NT2/D1 (cell line): Measurements from ENCODE around the gene SCARB1.

Source experiments
- DNase-seq: peaks from one replicate; pipeline ENCODE4 v3.0.0-alpha.2; 2011; ENCODE audit warnings: low read depth, low spot score
- H3K27me3 ChIP-seq: 2 replicates; pipeline ENCODE4 v1.6.0; 2011; ENCODE audit warnings: mild to moderate bottlenecking; ENCODE audit not compliant: insufficient read length, insufficient read depth
- H3K36me3 ChIP-seq: 2 replicates; pipeline ENCODE4 v1.6.1; 2011; ENCODE audit warnings: mild to moderate bottlenecking, low read length, mixed read lengths; ENCODE audit not compliant: insufficient read depth, insufficient read length
- H3K4me1 ChIP-seq: 2 replicates; pipeline ENCODE4 v1.5.1; 2011; ENCODE audit not compliant: insufficient read depth, insufficient read length
- H3K4me3 ChIP-seq: 2 replicates; pipeline ENCODE4 v1.5.1; 2011; ENCODE audit warnings: low read depth; ENCODE audit not compliant: insufficient read length
- H3K9ac ChIP-seq: 2 replicates; pipeline ENCODE4 v1.6.0; 2011; ENCODE audit warnings: low read depth; ENCODE audit not compliant: insufficient read length
- H3K9me3 ChIP-seq: 2 replicates; pipeline ENCODE4 v1.5.1; 2011; ENCODE audit warnings: mild to moderate bottlenecking, low read length; ENCODE audit not compliant: insufficient read depth
- SUZ12 ChIP-seq: IDR thresholded peaks from 2 replicates; pipeline ENCODE4 v1.6.1; 2011; ENCODE audit not compliant: insufficient read length, insufficient read depth; ENCODE audit errors: extremely low read depth
- YY1 ChIP-seq: IDR thresholded peaks from 2 replicates; pipeline ENCODE4 v1.6.1; 2011; ENCODE audit not compliant: insufficient read length, insufficient read depth
- ZNF274 ChIP-seq: IDR thresholded peaks from 2 replicates; pipeline ENCODE4 v1.6.1; 2011; ENCODE audit warnings: mild to moderate bottlenecking, low read depth, low read length

The SCARB1 gene

GRCh38 chr12:124853781-124854636 lies 9.7 kb downstream of the SCARB1 start:
- Histone ChIP-seq H3K36me3 (peaks cover 43% of the 10 kb centered on the region), H3K4me1 (peaks cover 7% of the 10 kb centered on the region)
- DNase-seq: no peak

GRCh38 chr12:124852911-124853427 lies 10.7 kb downstream of the SCARB1 start:
- Histone ChIP-seq H3K4me1 (peaks cover 6% of the 10 kb centered on the region), H3K9ac (no peak overlapping the region), H3K27me3 (no peaks in the 10 kb centered on the region), H3K4me3 (no peak overlapping the region), H3K9me3 (no peaks in the 10 kb centered on the region), H3K36me3 (peaks cover 41% of the 10 kb centered on the region)
- no peak for DNase-seq
- TF ChIP-seq SUZ12 (no peak), ZNF274 (no peak), YY1 (no peak)

More at GRCh38 chr12:124853781-124854636, 9.7 kb downstream of the SCARB1 start:
- Histone ChIP-seq H3K9ac (no peak overlapping the region), H3K27me3 (no peaks in the 10 kb centered on the region), H3K4me3 (no peak overlapping the region), H3K9me3 (no peaks in the 10 kb centered on the region)
- TF ChIP-seq ZNF274 (no peak), SUZ12 (no peak), YY1 (no peak)

GRCh38 chr12:124852329-124852831 lies 11.3 kb downstream of the SCARB1 start:
- TF ChIP-seq ZNF274 (no peak), SUZ12 (no peak), YY1 (no peak)
- Histone ChIP-seq H3K27me3 (no peaks in the 10 kb centered on the region), H3K9me3 (no peaks in the 10 kb centered on the region), H3K9ac (no peak overlapping the region), H3K4me3 (no peak overlapping the region), H3K36me3 (peaks cover 39% of the 10 kb centered on the region), H3K4me1 (peaks cover 4% of the 10 kb centered on the region)
- no peak for DNase-seq

- no peaks in the 10 kb centered on the region for H3K9me3 ChIP-seq
- no peaks in the 10 kb centered on the region for H3K27me3 ChIP-seq
- peaks cover 32% of the 10 kb centered on the region for H3K36me3 ChIP-seq
- H3K4me1 ChIP-seq: peaks cover 4% of the 10 kb centered on the region
- TF ChIP-seq ZNF274: no peak
- TF ChIP-seq YY1: no peak
- TF ChIP-seq SUZ12: no peak
- DNase-seq: no peak
- H3K4me3 ChIP-seq: no peak overlapping the region
- H3K9ac ChIP-seq: no peak overlapping the region
Observed at GRCh38 chr12:124851342-124851741, 12.3 kb downstream of the SCARB1 start.

DNA sequence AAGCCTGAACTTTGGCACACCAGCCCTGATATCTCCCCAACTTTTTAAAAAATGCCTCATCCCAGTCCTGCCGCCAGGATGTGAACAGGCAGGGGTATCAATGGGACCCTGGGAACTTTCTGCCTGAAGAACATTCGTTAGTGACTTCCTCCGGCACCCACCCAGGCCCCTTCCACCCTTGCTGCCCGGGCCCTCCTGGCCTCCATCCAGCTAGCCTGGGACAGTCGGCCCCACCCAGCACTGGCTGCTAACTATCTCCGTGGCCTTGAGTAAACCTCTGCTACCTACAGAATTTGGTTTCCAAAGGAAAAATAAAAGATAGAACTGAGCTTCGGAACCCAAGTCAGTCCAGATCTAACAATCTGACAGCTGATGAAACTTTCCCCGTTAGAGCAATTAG lies 14.3 kb downstream of the SCARB1 start:
- TF ChIP-seq YY1 (no peak), ZNF274 (no peak), SUZ12 (no peak)
- Histone ChIP-seq H3K9ac (no peak overlapping the region), H3K4me3 (no peak overlapping the region), H3K27me3 (no peaks in the 10 kb centered on the region), H3K36me3 (peaks cover 22% of the 10 kb centered on the region), H3K4me1 (no peaks in the 10 kb centered on the region), H3K9me3 (no peaks in the 10 kb centered on the region)
- no peak for DNase-seq

DNA sequence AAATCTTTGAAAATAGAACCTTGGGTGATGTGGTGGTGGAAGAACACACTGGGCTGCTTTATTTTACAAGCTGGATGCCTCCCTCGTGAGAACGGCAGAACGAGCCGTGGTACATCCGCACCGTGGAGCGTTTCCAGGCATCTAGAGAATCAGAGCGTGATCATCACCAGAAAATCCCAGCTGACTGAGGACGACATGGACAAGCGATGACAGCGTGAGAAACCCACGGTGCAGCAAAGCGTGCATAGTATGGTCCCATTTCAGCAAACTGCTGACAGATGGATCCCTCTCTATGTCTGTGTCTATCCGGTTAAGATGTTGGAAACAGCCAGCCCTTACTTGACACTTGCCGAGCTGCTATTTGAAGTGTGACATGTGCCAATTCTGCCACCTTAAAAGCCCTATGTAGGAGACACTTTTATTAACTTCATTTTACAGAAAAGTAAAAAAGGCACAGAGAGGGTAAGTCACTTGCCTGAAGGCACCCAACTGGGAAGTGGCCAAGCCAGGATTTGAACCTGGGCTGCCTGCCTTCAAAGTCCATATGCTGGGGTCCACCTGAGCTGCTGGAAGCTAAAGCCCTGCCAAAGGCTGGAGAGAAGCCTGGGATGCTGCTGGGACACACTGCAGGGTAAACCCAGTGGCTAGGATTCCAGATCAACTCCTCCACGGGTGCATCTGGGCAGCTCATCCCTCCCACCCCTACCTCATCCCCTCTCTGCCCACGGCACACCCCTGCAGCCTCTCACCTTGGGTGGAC lies 14.9 kb downstream of the SCARB1 start:
- H3K9ac ChIP-seq: no peak overlapping the region
- no peak for DNase-seq
- peaks cover 19% of the 10 kb centered on the region for H3K36me3 ChIP-seq
- TF ChIP-seq SUZ12: no peak
- TF ChIP-seq YY1: no peak
- TF ChIP-seq ZNF274: no peak
- H3K9me3 ChIP-seq: no peaks in the 10 kb centered on the region
- H3K27me3 ChIP-seq: no peaks in the 10 kb centered on the region
- H3K4me1 ChIP-seq: no peaks in the 10 kb centered on the region
- H3K4me3 ChIP-seq: no peak overlapping the region

- H3K27me3 ChIP-seq: no peaks in the 10 kb centered on the region
- no peaks in the 10 kb centered on the region for H3K9me3 ChIP-seq
- TF ChIP-seq YY1: no peak
- TF ChIP-seq SUZ12: no peak
- TF ChIP-seq ZNF274: no peak
- H3K4me1 ChIP-seq: no peaks in the 10 kb centered on the region
- DNase-seq: no peak
- no peak overlapping the region for H3K4me3 ChIP-seq
- H3K9ac ChIP-seq: no peak overlapping the region
- peaks cover 14% of the 10 kb centered on the region for H3K36me3 ChIP-seq
Observed at GRCh38 chr12:124847113-124848074, 16.3 kb downstream of the SCARB1 start.
